GM23248 (cell line): ENCODE data around the gene FRZB. TPM values are rescaled to one million over a fixed set of nuclear protein-coding genes. Genes with fewer than 3 reads are reported as not detected.
A peak's percentile ranks its signal among the peaks of the same experiment; 100 is the strongest.

Experiments used
- DNase-seq: peaks from one replicate; pipeline ENCODE4 v3.0.0-alpha.2; 2015
- H2AFZ ChIP-seq: fragments of 200-600 bp; sonication (generic); 2 replicates; pipeline ENCODE4 v1.6.1; 2016; ENCODE audit warnings: antibody characterized with exemption
- H3F3A ChIP-seq: fragments of 200-600 bp; sonication (generic); 2 replicates; pipeline ENCODE4 v1.6.1; 2016; ENCODE audit warnings: mild to moderate bottlenecking, antibody characterized with exemption, mixed run types; ENCODE audit not compliant: insufficient read depth
- H3K27ac ChIP-seq: fragments of 200-600 bp; sonication (generic); 2 replicates; pipeline ENCODE4 v1.5.1; 2016; ENCODE audit warnings: mild to moderate bottlenecking
- H3K27me3 ChIP-seq: fragments of 200-600 bp; sonication (generic); replicated peaks from 2 replicates; pipeline ENCODE4 v1.6.1; 2016; ENCODE audit warnings: mild to moderate bottlenecking; ENCODE audit not compliant: insufficient read depth
- H3K36me3 ChIP-seq: fragments of 200-600 bp; sonication (generic); 2 replicates; pipeline ENCODE4 v1.6.1; 2016; ENCODE audit warnings: low read depth, mild to moderate bottlenecking
- H3K4me1 ChIP-seq: fragments of 200-600 bp; sonication (generic); 2 replicates; pipeline ENCODE4 v1.6.1; 2016; ENCODE audit warnings: mild to moderate bottlenecking; ENCODE audit not compliant: insufficient read depth
- H3K4me2 ChIP-seq: fragments of 200-600 bp; sonication (generic); one replicate; pipeline ENCODE4 v1.6.1; 2016; ENCODE audit warnings: mild to moderate bottlenecking; ENCODE audit not compliant: unreplicated experiment
- H3K4me3 ChIP-seq: fragments of 200-600 bp; sonication (generic); 2 replicates; pipeline ENCODE4 v1.5.1; 2016; ENCODE audit warnings: mild to moderate bottlenecking
- H3K79me2 ChIP-seq: fragments of 200-600 bp; sonication (generic); 2 replicates; pipeline ENCODE4 v1.6.1; 2016; ENCODE audit warnings: mild to moderate bottlenecking; ENCODE audit not compliant: insufficient read depth
- H3K9ac ChIP-seq: fragments of 200-600 bp; sonication (generic); 2 replicates; pipeline ENCODE4 v1.6.1; 2016; ENCODE audit warnings: mild to moderate bottlenecking
- H3K9me2 ChIP-seq: fragments of 200-600 bp; sonication (generic); 2 replicates; pipeline ENCODE4 v1.6.1; 2016; ENCODE audit warnings: mixed run types, mild to moderate bottlenecking, moderate library complexity; ENCODE audit not compliant: insufficient read depth
- H3K9me3 ChIP-seq: fragments of 200-600 bp; sonication (generic); one replicate; pipeline ENCODE4 v1.6.1; 2017; ENCODE audit warnings: low read depth
- H4K20me1 ChIP-seq: fragments of 200-600 bp; sonication (generic); 2 replicates; pipeline ENCODE4 v1.6.0; 2016; ENCODE audit not compliant: insufficient read depth
- EZH2 ChIP-seq: fragments of 200-600 bp; sonication (generic); IDR thresholded peaks from 2 replicates; pipeline ENCODE4 v1.6.1; 2018; ENCODE audit warnings: antibody characterized with exemption, mild to moderate bottlenecking; ENCODE audit not compliant: insufficient read depth, poor library complexity, severe bottlenecking
- EZH2phosphoT487 ChIP-seq: fragments of 200-600 bp; sonication (generic); IDR thresholded peaks from 2 replicates; pipeline ENCODE4 v1.6.1; 2018; ENCODE audit warnings: antibody characterized with exemption, moderate library complexity, mild to moderate bottlenecking, low read depth; ENCODE audit not compliant: insufficient read depth
- WGBS, 2 experiments: methylation state at CpG; one replicate each; pipeline ENCODE4 v1.1.6; 2015 to 2017; ENCODE audit warnings: low lambda C conversion rate in 2 of 2, low coverage in 1 of 2; ENCODE audit errors: missing lambda C conversion rate in 2 of 2; 5-methylcytosine and 5-hydroxymethylcytosine counted together
- in situ Hi-C: fragments of 300-500 bp; cut with MboI; formaldehyde crosslinking; loops from 2 replicates; pipeline ENCODE4 v1.15.0; 2020
- polyA plus RNA-seq: library from polyadenylated mRNA; unstranded; fragments of >200 nt; fragmentation: Nextera tagmentation; extraction: Ambion mirVana; gene quantifications from 2 replicates; pipeline ENCODE4 v1.2.1, GENCODE V29; 2016
- total RNA-seq: library from RNA; depleted of rRNA; stranded (reverse); fragments of >200 nt; shearing (Covaris generic); gene quantifications from 2 replicates; pipeline ENCODE4 v1.2.3, GENCODE V29; 2014

Gene FRZB
- total and polyA plus RNA-seq, 2 experiments from 2014 or later, result 0.08 to 0.32 TPM

GRCh38 chr2:182891611-182892010 lies 25.2 kb upstream of the FRZB start:
- H3K79me2 ChIP-seq, result no peaks in the 10 kb centered on the region
- H3K4me1 ChIP-seq, result no peaks in the 10 kb centered on the region
- no peaks in the 10 kb centered on the region for H3K36me3 ChIP-seq
- no peaks in the 10 kb centered on the region for H3K9me2 ChIP-seq
- no peak overlapping the region for H3K4me3 ChIP-seq
- 30 to 31% methylated on average over 4 of the region's 4 CpGs for WGBS, 2 experiments
- H3F3A ChIP-seq, result no peaks in the 10 kb centered on the region
- peak overlapping the region; percentile 50 for H2AFZ ChIP-seq
- H4K20me1 ChIP-seq, result no peaks in the 10 kb centered on the region
- no peak overlapping the region for H3K27ac ChIP-seq
- in situ Hi-C loops, result no loop called here
- H3K9ac ChIP-seq, result no peak overlapping the region
- H3K27me3 ChIP-seq, result no peaks in the 10 kb centered on the region
- no peak overlapping the region for H3K4me2 ChIP-seq
- no peak for DNase-seq
- TF ChIP-seq EZH2phosphoT487 (no peak), EZH2 (no peak)
- no peaks in the 10 kb centered on the region for H3K9me3 ChIP-seq

GRCh38 chr2:182890773-182891378 lies 24.4 kb upstream of the FRZB start:
- DNase-seq, result no peak
- Histone ChIP-seq H3K27me3 (no peaks in the 10 kb centered on the region), H3K9me3 (no peaks in the 10 kb centered on the region), H2AFZ (peak overlapping the region; percentile 50; the same call in 1 of the 2 replicates), H4K20me1 (no peaks in the 10 kb centered on the region), H3K27ac (no peak overlapping the region), H3K9ac (no peak overlapping the region), H3F3A (no peaks in the 10 kb centered on the region), H3K79me2 (no peaks in the 10 kb centered on the region), H3K36me3 (no peaks in the 10 kb centered on the region), H3K4me1 (no peaks in the 10 kb centered on the region), H3K9me2 (no peaks in the 10 kb centered on the region), H3K4me3 (peak overlapping the region; percentile 8; the same call in 1 of the 2 replicates), H3K4me2 (no peak overlapping the region)
- no peak for TF ChIP-seq EZH2phosphoT487
- no peak for TF ChIP-seq EZH2
- in situ Hi-C loops, result no loop called here
- 13 to 30% methylated on average over 3 of the region's 3 CpGs for WGBS, 2 experiments

- in situ Hi-C loops, result no loop called here
- no peak for DNase-seq
- H3K4me1 ChIP-seq, result no peaks in the 10 kb centered on the region
- TF ChIP-seq EZH2phosphoT487, result no peak
- no peak for TF ChIP-seq EZH2
- no peak overlapping the region for H3K9ac ChIP-seq
- H2AFZ ChIP-seq, result no peak overlapping the region
- no peaks in the 10 kb centered on the region for H3K9me3 ChIP-seq
- no peak overlapping the region for H3K4me2 ChIP-seq
- H3K27me3 ChIP-seq, result no peaks in the 10 kb centered on the region
- no peaks in the 10 kb centered on the region for H3K9me2 ChIP-seq
- H3K36me3 ChIP-seq, result no peaks in the 10 kb centered on the region
- H3F3A ChIP-seq, result no peaks in the 10 kb centered on the region
- H4K20me1 ChIP-seq, result no peaks in the 10 kb centered on the region
- no peaks in the 10 kb centered on the region for H3K79me2 ChIP-seq
- H3K4me3 ChIP-seq, result no peak overlapping the region
- H3K27ac ChIP-seq, result no peak overlapping the region
- 66 to 70% methylated on average over 7 of the region's 7 CpGs for WGBS, 2 experiments
These were observed 23.9 kb upstream of the FRZB start for GRCh38 chr2:182890305-182890704.

GRCh38 chr2:182887753-182888415 lies 21.4 kb upstream of the FRZB start:
- WGBS, 2 experiments, result 90 to 92% methylated on average over 4 of the region's 4 CpGs
- TF ChIP-seq EZH2, result no peak
- no peak for TF ChIP-seq EZH2phosphoT487
- Histone ChIP-seq H3K79me2 (no peaks in the 10 kb centered on the region), H3K4me1 (no peaks in the 10 kb centered on the region), H3F3A (no peaks in the 10 kb centered on the region; the same call in 1 of the 2 replicates), H3K4me3 (no peak overlapping the region), H2AFZ (no peak overlapping the region), H3K36me3 (no peaks in the 10 kb centered on the region), H3K9ac (no peak overlapping the region), H3K27me3 (no peaks in the 10 kb centered on the region), H3K4me2 (no peak overlapping the region), H3K9me3 (no peaks in the 10 kb centered on the region), H4K20me1 (no peaks in the 10 kb centered on the region), H3K27ac (no peak overlapping the region), H3K9me2 (no peaks in the 10 kb centered on the region)
- in situ Hi-C loops, result no loop called here
- DNase-seq, result no peak
